Testis (tissue), 3 donors: Measurements from ENCODE around the gene GALNT17. TPM values are rescaled to one million over a fixed set of nuclear protein-coding genes. Genes with fewer than 3 reads are reported as not detected.

Experiments used
- DNase-seq: peaks from one replicate; pipeline ENCODE4 v3.0.0-alpha.2; 2019
- H3K27ac ChIP-seq, 2 donors: fragments of 200-600 bp; sonication (generic); one replicate each; pipeline ENCODE4 v1.5.1; 2019
- H3K27me3 ChIP-seq: fragments of 200-600 bp; sonication (generic); one replicate; pipeline ENCODE4 v1.5.1; 2019
- H3K36me3 ChIP-seq: fragments of 200-600 bp; sonication (generic); one replicate; pipeline ENCODE4 v1.5.1; 2017; ENCODE audit warnings: low read depth; ENCODE audit errors: missing control alignments
- H3K4me1 ChIP-seq: fragments of 200-600 bp; sonication (generic); one replicate; pipeline ENCODE4 v1.5.1; 2019
- H3K4me3 ChIP-seq, 2 donors: fragments of 200-600 bp; sonication (generic); one replicate each; pipeline ENCODE4 v1.5.1; 2017 to 2019
- H3K9me3 ChIP-seq: fragments of 200-600 bp; sonication (generic); one replicate; pipeline ENCODE4 v1.5.1; 2017
- CTCF ChIP-seq, 3 experiments: fragments of 450-650 bp in 2 of 3; fragments of 200-600 bp in 1 of 3; sonication (generic) in 1 of 3; IDR thresholded peaks; one replicate each; pipeline ENCODE4 v1.5.1; 2016 to 2019; ENCODE audit warnings: antibody characterized with exemption in 3 of 3, mild to moderate bottlenecking in 2 of 3, moderate library complexity in 1 of 3
- POLR2A ChIP-seq: fragments of 450-650 bp; IDR thresholded peaks from one replicate; pipeline ENCODE4 v1.6.1; 2017; ENCODE audit warnings: antibody characterized with exemption, mild to moderate bottlenecking, moderate library complexity
- WGBS, 2 donors: methylation state at CpG; one replicate each; pipeline ENCODE4 v1.1.5; 2018; 5-methylcytosine and 5-hydroxymethylcytosine counted together
- intact Hi-C: fragments of 100-400 bp; cut with DNase I; formaldehyde crosslinking; loops from one replicate; pipeline ENCODE4 v1.15.1; 2023; ENCODE audit warnings: low total_unique reads
- polyA plus RNA-seq: library from polyadenylated mRNA; stranded (reverse); fragments of 350-450 nt; fragmentation: Illumina TruSeq; extraction: RNeasy Lipid Tissue Mini Kit (QIAGEN cat#74804); gene quantifications from one replicate; pipeline ENCODE4 v1.2.3, GENCODE V29; 2014; ENCODE audit warnings: low read depth, low replicate concordance; ENCODE audit not compliant: insufficient read depth
- total RNA-seq, 2 donors: library from RNA; depleted of rRNA; stranded (reverse); fragments of >200 nt; gene quantifications; one replicate each; pipeline ENCODE4 v1.2.3, GENCODE V29; 2016

The GALNT17 gene
- total and polyA plus RNA-seq, 3 donors from 2014 or later = 10.9 to 39.1 (median 29.4) TPM

- Histone ChIP-seq H3K4me1 (no peaks in the 10 kb centered on the region), H3K4me3 (peak overlapping the region in 1 of 2 donors; percentile 9), H3K36me3 (no peaks in the 10 kb centered on the region), H3K27ac (peak overlapping the region in 1 of 2 donors; percentile 32), H3K27me3 (no peaks in the 10 kb centered on the region), H3K9me3 (no peaks in the 10 kb centered on the region)
- DNase-seq = peak; percentile 65
- WGBS, 2 donors = 76% methylated on average over 7 of the region's 7 CpGs
- intact Hi-C loops = no loop called here
- TF ChIP-seq CTCF (IDR thresholded peaks at IDR 0.05) (no peak), POLR2A (no peak)
These were observed 5.5 kb downstream of the GALNT17 start for GRCh38 chr7:71137479-71137878.

GRCh38 chr7:71140264-71140663 lies 8.3 kb downstream of the GALNT17 start:
- no peaks in the 10 kb centered on the region for H3K9me3 ChIP-seq
- DNase-seq = no peak
- H3K27ac ChIP-seq = no peak overlapping the region
- WGBS, 2 donors = 45 to 64% methylated on average over 4 of the region's 4 CpGs
- H3K4me3 ChIP-seq = no peak overlapping the region
- intact Hi-C loops = no loop called here
- H3K27me3 ChIP-seq = no peaks in the 10 kb centered on the region
- TF ChIP-seq POLR2A = no peak
- no peak for TF ChIP-seq CTCF (IDR thresholded peaks at IDR 0.05)
- no peaks in the 10 kb centered on the region for H3K4me1 ChIP-seq
- no peaks in the 10 kb centered on the region for H3K36me3 ChIP-seq

- H3K27ac ChIP-seq = no peak overlapping the region
- 87 to 92% methylated on average over 6 of the region's 6 CpGs for WGBS, 2 donors
- H3K4me3 ChIP-seq = no peak overlapping the region
- TF ChIP-seq CTCF (IDR thresholded peaks at IDR 0.05) (no peak), POLR2A (no peak)
- no peaks in the 10 kb centered on the region for H3K36me3 ChIP-seq
- intact Hi-C loops = no loop called here
- no peaks in the 10 kb centered on the region for H3K9me3 ChIP-seq
- peaks cover 15% of the 10 kb centered on the region for H3K4me1 ChIP-seq
- no peak for DNase-seq
- H3K27me3 ChIP-seq = no peaks in the 10 kb centered on the region
These were observed 13.0 kb downstream of the GALNT17 start for GRCh38 chr7:71144963-71145362.

GRCh38 chr7:71145906-71146901 lies 14.3 kb downstream of the GALNT17 start:
- Histone ChIP-seq H3K27me3 (no peaks in the 10 kb centered on the region), H3K9me3 (no peaks in the 10 kb centered on the region), H3K4me3 (no peak overlapping the region), H3K27ac (no peak overlapping the region), H3K36me3 (no peaks in the 10 kb centered on the region), H3K4me1 (peaks cover 15% of the 10 kb centered on the region)
- DNase-seq = peak; percentile 74
- intact Hi-C loops = no loop called here
- no peak for TF ChIP-seq POLR2A
- TF ChIP-seq CTCF (IDR thresholded peaks at IDR 0.05) = no peak
- 51 to 56% methylated on average over 20 to 24 of the region's 24 CpGs for WGBS, 2 donors

GRCh38 chr7:71148098-71148497 lies 16.2 kb downstream of the GALNT17 start:
- DNase-seq = no peak
- Histone ChIP-seq H3K4me1 (peaks cover 15% of the 10 kb centered on the region), H3K4me3 (no peak overlapping the region), H3K27me3 (no peaks in the 10 kb centered on the region), H3K36me3 (no peaks in the 10 kb centered on the region), H3K9me3 (no peaks in the 10 kb centered on the region), H3K27ac (no peak overlapping the region)
- TF ChIP-seq POLR2A = no peak
- TF ChIP-seq CTCF (IDR thresholded peaks at IDR 0.05) = no peak
- intact Hi-C loops = no loop called here
